Measurements from ENCODE around the gene RAP1A. TPM values are rescaled to one million over a fixed set of nuclear protein-coding genes. Genes with fewer than 3 reads are reported as not detected.

RAP1A gene
- total and polyA plus RNA-seq, 12 donors: 64.2 to 120 (median 99.7) TPM

- Histone ChIP-seq H3K4me3 (no peak overlapping the region), H3K9me3 (no peaks in the 10 kb centered on the region), H3K27me3 (no peaks in the 10 kb centered on the region), H3K36me3 (no peaks in the 10 kb centered on the region), H3K27ac (no peak overlapping the region), H3K4me1 (peaks cover 0 to 37% (median 16%) of the 10 kb centered on the region in 9 donors)
- 79 to 92% methylated on average over 3 of the region's 3 CpGs for WGBS, 2 donors
- DNase-seq: no peak
- ATAC-seq: no peak
- no peak for TF ChIP-seq CTCF (IDR thresholded peaks at IDR 0.05)
- intact Hi-C loops (cut with DNase I): loop anchor here in 3 of 10 donors (5.0 to 10.0 kb wide), 3 partner anchors 32 to 245 kb away; partner anchors contain the start of genes ADORA3 (in 1 of the 3) and TMIGD3 (in 1 of the 3)
These were observed 130.0 kb downstream of the RAP1A start for GRCh38 chr1:111749628-111750027.

GRCh38 chr1:111750856-111751255, 131.3 kb downstream of the RAP1A start:
- H3K4me3 ChIP-seq: no peak overlapping the region
- no peaks in the 10 kb centered on the region for H3K9me3 ChIP-seq
- H3K27ac ChIP-seq: no peak overlapping the region
- peaks cover 0 to 37% (median 11%) of the 10 kb centered on the region in 9 donors for H3K4me1 ChIP-seq
- no peaks in the 10 kb centered on the region for H3K36me3 ChIP-seq
- TF ChIP-seq CTCF (IDR thresholded peaks at IDR 0.05): no peak
- ATAC-seq (no peak), DNase-seq (no peak)
- no peaks in the 10 kb centered on the region for H3K27me3 ChIP-seq
- intact Hi-C loops (cut with DNase I): loop anchor here in 2 of 10 donors (5.0 to 10.0 kb wide), 2 partner anchors 34 to 246 kb away; partner anchors contain the start of genes ADORA3 (in 1 of the 2) and TMIGD3 (in 1 of the 2)
- 77 to 85% methylated on average over 2 of the region's 2 CpGs for WGBS, 2 donors

- Histone ChIP-seq H3K9me3 (no peaks in the 10 kb centered on the region), H3K4me1 (peaks cover 0 to 34% (median 16%) of the 10 kb centered on the region in 9 donors), H3K27me3 (no peaks in the 10 kb centered on the region), H3K27ac (no peak overlapping the region), H3K36me3 (peaks cover 0 to 3% (median 0%) of the 10 kb centered on the region in 9 donors), H3K4me3 (no peak overlapping the region)
- no peak for DNase-seq
- TF ChIP-seq CTCF (IDR thresholded peaks at IDR 0.05): no peak
- ATAC-seq: no peak
- 44 to 57% methylated on average over 2 of the region's 2 CpGs for WGBS, 2 donors
- intact Hi-C loops (cut with DNase I): loop anchor here in 2 of 10 donors (5.0 to 10.0 kb wide), 2 partner anchors 35 to 247 kb away; partner anchors contain the start of genes ADORA3 (in 1 of the 2) and TMIGD3 (in 1 of the 2)
These were observed 132.5 kb downstream of the RAP1A start for GRCh38 chr1:111751906-111752575.

- WGBS, 2 donors: 0% methylated on average over 12 of the region's 12 CpGs
- peak; percentile 46 to 66 for DNase-seq
These were observed 135.4 kb downstream of the RAP1A start for GRCh38 chr1:111754984-111755330.

More at GRCh38 chr1:111754984-111755330, 135.4 kb downstream of the RAP1A start:
- Histone ChIP-seq H3K9me3 (no peaks in the 10 kb centered on the region), H3K27ac (peak overlapping the region; percentile 73 to 96 (median 92)), H3K4me3 (peak overlapping the region; percentile 58 to 90 (median 80)), H3K27me3 (no peaks in the 10 kb centered on the region), H3K36me3 (peaks cover 0 to 30% (median 10%) of the 10 kb centered on the region in 9 donors), H3K4me1 (peaks cover 0 to 47% (median 21%) of the 10 kb centered on the region in 9 donors)
- peak in 7 of 8 donors; percentile 16 to 66 (median 42) for ATAC-seq
- TF ChIP-seq CTCF (IDR thresholded peaks at IDR 0.05): no peak
- intact Hi-C loops (cut with DNase I): loop anchor here in 8 of 10 donors (1.0 to 10.0 kb wide), 9 partner anchors 16 to 273 kb away; partner anchors contain the start of genes ADORA3 (in 1 of the 8), INKA2 (in 1 of the 8) and TMIGD3 (in 1 of the 8)
